Glomerular endothelial cell (primary cell): ENCODE results near the gene SMAD3. TPM values are rescaled to one million over a fixed set of nuclear protein-coding genes. Genes with fewer than 3 reads are reported as not detected.

Experiments used
- DNase-seq: peaks from one replicate; pipeline ENCODE4 v3.0.0-alpha.2; 2011; ENCODE audit warnings: low read depth, low spot score; ENCODE audit errors: extremely low read depth
- total RNA-seq: library from RNA; depleted of rRNA; stranded (reverse); fragments of >200 nt; gene quantifications from 2 replicates; pipeline ENCODE4 v1.2.3, GENCODE V29; 2015

Gene SMAD3
- total RNA-seq, 1 donor from 2014 or later: 84.1 TPM

DNA sequence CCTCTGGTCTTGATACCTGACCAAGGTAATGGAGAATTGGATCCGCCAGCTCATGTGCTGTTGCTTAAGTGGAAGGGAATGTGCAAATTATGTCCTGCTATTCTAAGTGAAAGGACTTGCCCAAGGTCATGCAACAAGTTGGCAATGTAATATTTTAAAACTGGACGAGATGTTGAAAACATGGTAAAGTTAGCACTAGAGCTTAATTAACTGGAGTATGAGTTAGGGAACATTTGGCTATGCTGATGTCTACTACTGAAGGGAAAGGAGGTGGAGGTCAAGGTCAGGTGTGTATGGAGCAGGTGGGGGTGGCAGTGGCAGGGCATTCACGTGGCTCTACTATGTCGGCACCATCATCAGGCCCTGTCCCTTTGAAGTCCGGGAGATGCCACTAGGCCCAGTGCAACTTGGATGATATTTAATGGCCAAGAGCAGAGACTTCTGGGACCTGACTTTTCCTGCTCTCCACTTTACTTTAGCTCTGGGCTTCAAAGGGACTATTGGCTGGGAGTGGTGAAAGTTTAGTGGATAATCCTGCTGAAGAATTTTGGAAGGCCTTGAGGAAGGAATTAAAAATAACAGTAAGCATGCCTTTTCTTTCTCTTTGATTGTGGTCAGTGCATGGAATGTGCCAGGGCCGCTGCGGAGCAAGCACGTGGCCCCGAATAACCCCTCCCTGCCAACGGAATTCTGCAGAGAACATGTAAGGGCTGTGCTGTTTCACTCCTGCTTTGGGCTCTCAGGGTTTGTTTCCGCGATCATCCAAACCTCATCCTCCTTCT, 14.9 kb downstream of the SMAD3 start:
- DNase-seq: no peak

DNA sequence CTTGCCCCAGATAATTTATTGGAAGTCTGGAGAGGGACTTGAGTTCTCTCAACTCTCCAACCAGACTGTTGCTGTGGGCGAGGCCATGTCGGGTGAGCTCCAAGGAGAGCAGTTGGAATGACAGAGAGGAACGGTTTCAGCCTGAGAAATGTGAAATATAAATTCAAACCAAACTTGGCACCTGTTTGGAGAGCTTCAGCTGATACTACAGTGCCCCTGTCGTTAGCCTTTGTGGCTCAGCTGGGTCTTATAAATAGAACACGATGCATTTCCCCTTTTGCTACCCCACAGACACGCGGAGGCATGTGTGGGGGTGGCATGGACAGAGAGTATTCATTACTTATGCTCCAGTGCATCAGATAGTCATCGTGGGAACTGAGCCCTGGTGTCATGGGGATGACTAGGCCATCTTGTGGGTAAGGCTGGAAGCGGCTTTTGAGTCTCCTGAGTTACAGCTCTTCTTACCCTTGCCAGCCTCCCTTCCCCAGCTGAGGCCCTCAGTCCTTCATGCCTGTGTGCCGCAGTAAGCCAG, 15.6 kb downstream of the SMAD3 start:
- no peak for DNase-seq

DNA sequence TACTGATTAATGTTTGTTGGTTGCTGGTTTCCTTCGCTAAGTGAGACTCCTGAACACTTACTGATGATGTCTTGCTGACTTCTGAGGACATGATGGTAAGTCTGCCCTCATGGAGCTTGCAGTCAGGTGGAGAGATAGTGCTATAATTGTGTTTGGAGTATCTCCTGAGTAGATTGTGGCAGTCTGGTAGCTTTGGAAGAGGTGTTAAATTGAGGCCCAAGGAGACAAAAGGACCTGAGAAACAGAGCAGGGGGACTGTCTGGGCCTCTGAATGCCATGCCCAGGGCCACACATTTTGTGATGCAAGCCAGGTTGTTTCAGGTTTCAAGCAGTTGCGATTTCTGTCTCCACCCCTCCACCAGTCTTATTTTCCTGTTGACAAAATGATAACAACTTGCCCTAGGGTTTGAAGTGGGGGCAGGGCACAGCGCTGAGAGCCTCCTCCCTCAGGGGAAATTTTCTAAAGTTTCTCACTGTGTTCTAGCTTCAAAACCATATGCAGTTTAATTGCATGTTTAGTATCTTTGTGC, 16.7 kb downstream of the SMAD3 start:
- DNase-seq: no peak

DNA sequence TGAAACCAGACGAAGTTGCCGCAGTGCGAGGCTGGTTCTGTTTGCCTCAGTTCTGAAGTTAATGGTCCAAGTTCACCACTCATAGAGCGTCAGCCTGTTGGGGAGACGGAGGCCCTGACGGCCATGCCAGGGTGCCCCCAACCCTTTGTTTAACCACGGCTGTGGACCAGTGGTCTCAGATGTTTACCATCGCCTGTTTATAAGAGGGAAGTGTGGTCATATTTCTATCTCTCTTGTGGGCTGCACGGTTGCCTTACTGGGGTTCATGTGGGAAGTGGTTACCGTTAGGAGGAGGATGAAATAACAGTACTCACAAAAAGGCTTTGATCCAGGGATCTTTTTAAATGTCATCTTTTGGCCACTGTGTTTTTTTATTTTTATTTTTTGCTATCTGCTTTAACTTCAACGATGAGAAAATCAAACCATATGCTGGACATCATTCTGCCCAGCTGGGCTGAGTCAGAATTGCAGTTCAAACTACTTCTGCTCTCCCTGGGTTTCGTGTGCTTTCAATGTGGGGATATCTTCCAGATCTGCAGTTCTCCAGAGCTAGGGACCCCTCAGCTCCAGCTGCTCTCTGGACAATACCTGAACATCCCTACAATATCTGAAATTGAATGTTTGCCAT, 17.8 kb downstream of the SMAD3 start:
- no peak for DNase-seq

DNA sequence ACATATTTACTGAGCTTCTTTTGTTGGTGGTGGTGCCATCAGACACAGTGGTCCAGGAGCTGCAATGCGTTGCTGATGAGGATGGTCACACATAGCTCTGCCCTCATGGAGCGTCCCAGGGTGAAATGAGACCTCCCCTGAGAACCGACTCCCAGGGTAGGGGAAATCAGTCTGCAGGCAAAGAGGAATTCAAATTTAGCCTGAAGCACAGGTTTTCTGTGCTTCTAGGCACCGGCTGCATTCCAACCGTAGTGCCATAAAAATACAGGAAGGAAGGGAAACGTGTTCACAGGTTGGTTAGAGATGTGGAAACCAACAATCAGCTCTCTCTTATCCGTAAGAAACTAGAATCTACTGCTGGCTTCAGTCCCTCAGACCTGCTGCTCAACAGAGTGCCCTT, 19.2 kb downstream of the SMAD3 start:
- DNase-seq: no peak

DNA sequence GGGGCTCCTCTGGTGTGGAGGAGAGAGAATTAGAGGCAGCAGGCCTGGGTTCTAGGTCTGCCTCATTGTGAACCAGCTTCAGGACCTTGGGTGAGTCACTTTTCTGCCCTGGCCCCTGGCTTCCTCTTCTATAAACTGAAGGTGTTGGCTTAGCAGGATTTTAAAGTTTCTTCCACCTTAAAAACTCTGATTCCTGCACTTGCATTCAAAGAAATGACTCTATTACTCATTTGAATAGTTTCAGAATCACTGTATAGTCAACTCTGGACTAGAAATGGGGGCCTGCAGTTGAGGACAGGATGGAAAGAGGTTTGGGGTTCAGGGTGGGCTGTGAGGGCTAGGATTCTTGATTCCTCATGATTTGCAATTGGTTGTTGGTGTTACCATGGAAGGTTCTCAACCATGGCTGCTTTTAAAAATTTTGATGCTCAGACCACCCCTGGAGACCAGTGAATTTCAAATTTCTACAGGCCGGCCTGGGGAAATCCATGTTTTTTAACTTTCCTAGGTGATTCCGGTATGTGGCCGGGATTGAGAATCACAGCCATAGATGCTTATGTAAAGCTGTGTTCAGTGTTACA, 19.9 kb downstream of the SMAD3 start:
- DNase-seq: no peak

DNA sequence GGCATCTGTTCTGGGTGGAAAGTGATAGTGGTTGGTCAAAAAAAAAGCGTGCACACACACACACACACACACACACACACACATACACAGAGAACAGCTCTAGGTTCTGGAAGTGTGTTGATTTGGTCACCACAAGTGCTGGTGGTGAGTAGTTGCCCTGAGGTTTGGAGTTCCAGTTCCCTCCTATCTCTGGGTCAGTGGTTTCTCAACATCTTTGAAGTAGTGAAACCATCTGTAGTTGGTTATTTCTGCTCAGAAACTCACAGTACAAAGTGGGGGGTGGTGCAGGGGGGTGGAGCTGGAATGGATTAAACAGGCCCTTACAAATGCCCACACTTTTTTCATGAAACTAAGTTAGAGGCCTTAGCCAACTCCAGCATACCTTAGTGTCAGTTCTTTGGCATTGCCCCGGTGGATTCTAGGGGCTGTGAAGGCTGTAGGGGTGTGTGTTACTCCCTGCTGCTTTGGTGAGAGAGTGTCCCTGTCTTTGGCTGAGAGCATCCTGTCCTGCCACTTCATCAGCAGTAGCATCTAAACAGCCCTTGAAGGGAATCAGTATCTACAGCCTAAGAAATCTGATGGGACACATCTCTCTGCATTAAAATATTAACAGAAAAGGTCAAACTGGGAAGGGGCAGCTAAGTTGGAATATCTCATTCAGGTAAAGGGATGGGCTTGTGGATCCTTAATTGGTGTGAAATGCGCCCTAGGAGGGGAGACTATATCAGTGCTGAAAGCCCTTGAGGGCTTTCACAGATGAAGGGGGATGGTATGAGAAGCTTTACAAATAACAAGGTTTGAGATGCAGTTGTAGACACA, 20.6 kb downstream of the SMAD3 start:
- DNase-seq: no peak

DNA sequence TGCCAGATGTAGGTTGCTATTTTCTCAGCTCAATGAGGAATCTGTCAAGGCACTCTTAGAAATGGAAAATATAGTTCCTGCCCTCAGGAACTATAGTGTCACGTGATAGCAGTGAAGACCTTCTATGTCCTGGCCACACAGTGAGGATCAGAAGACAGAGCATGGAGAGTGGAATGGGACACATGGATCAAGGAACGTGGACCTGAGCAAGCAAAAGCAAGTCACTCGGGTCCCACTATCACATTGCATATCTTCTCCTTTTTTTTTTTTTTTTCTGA, 21.2 kb downstream of the SMAD3 start:
- no peak for DNase-seq

DNA sequence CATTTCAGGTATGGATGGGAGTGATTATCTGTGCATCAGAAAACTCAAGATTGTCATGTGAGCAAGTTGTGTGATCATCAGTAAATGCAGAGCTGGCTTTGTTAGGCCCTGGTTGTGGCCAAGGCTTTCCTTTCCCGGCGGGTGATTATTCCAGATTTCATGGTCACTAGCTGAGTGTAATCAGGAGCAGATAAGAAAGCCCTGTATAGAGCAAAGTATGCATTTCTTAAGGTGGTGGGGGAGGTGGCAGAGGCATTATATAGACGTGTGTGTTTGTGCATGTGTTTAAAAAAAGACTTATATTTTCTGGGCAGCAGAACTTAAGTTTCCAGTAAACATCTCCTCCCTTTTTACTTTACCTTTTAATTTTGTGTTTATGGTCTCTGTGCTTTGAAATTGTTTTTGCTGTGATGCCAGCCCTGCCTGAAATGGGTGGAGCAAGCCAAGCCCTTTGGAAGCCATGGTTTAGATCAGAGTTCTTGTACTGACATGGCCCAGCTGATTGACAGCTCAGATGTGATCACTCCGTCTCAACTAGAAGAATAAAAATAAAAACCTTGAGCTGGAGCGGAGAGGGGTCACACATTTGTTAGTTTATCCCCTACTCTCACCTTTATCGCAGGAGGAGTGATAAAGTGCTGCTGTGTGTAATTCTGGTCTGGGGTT, 22.2 kb downstream of the SMAD3 start:
- no peak for DNase-seq

DNA sequence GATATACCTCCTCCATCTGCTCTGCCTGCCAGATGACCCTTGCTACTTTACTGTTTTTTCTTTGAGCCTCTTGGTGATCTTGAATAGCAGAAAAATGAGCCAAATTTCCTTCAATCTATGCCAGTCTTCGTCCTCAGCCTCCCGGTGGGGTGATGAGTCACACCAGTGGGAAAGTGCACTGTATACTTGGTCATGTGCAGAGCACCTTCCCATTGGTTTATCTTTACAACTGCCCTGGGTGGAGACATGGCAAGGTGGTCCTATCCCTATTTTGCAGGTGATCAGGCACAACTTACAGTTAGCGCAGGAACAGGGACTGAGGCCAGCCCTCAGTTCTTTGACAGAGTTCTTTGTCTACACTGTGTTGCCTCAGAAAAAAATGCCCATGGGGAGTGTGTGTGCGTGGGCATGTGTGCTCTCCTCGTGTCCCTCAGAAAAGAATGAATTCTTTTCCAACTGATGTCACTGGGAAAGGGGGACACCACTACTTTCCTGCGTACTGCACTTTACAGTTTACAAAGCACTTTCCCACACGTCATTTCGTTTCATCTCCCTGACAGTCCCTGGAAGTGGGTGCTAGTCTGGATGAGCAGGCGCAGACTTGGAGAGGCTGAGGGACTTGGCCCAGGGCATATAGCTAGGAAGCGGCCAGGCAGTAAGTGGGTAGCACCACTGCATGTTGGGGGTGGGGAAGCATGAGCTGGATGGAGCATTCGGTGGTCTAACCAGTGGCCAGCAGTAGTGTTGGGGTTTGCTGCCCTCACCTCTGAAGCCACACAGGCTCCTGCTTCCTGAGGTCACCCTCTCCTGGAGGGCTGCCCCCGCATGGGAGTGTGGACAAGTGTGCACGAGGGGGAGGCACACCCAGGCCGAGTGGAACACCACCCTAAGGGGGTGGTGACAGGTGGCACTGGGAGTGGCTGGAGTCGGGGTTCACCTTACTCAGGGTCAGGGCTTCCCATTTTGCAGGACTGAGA, 24.1 kb downstream of the SMAD3 start:
- no peak for DNase-seq

DNA sequence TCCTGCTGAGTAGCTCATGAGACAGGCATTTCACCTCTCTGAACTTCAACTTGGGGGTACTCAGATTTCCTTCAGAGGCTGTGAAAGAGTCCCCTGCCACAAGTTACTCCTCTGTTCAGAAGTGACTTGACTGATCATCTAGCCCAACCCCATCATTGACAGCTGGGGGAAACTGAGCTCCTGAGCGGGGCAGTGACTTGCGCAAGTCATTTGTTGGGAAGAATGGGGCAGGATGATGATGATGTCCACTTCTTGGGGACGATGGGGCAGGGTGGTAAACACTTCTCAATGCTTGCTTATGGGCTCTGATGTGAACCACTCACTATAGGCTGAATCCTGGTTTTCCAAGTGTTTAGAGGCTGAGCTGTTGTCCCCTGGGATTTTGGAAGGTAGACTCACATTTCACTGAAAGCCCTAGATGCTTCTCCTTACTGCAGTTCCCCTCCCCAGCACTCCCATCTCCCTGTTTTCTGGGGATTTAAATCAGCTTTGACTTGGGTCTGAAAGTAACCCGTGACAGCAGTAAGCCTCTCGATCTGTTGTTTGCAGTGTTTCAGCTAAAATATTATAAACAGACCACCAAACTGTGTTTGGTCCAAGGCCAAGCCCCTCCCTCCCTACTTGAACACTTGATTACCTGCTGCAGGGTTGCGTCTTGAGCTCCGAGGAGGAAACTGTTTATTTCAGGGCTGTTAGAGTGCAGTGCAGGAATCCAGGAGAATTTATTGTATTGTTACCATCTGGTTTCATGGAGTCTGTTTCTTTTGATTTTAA, 25.1 kb downstream of the SMAD3 start:
- no peak for DNase-seq

DNA sequence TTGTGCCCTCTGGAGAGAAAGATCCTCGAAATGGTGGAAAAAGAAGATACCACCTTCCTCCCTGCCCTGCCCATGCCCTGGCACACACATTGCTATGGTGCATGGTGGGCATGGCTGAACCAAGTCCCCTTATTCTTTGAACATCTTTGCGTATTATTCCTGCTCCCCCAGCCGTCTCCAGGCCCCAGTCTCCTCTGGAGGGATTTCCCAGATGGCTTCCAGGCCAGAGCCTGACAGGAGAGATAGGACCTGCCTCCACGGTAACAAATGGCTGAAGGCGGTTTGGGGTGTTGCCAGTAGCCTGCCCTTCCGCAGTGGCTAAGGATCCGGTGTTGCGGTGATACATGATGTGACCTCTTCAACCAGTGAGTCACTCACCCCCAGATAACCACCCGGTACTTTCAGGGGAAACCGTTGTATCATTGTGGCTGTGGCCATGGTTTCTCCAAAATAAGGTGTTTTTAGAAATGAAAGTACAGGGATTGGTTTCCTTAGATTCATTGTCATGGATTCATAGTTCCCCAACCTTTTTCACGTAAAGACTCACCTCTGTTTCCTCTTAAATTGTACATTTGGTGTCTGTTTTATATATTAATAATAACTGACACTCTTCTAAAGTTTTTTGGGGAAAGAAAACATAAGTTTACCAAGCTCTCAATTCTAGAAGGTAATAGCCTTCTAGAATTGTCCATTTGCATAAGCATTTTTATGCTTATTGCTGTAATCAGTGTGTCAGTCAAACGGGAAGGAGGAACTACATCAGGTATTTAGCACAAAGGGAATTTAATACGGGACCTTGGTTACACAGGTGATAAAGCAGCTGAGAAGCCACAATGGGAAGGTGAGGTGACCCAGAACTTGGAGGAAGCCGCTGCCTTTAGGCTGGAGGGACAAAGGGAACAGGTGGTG, 25.9 kb downstream of the SMAD3 start:
- peak; percentile 90 for DNase-seq

DNA sequence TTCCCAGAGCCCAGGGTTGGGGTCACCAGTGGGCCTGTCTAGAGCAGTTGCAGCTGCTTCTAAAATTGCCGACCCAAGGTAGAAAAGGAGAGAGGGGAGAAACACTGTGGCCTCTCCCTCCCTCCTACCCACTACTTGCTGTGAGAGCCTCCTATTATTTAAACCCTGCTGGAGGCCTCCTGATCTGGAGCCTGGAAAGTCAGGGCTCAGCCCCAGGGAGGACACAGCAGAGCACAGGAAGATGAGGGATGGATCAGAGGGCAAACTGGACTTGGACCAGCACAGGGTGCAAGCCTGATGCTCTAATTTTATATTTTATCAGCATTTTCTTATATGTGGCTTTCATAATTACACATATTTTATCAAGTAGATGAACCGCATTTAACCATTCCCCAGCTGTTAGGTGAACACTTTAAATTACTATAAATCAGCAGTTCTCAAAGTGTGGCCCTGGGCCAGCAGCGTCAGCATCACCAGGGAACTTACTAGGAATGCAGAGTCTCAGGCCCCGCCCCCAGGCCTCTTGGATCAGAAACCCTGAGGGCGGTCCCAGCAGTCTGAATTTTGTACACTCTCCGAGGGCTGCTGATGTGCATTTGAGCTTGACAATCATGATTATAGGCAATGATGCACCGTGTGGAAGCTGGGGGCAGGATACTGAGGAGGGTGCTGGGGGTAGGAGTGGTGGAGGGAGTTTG, 26.7 kb downstream of the SMAD3 start:
- no peak for DNase-seq

DNA sequence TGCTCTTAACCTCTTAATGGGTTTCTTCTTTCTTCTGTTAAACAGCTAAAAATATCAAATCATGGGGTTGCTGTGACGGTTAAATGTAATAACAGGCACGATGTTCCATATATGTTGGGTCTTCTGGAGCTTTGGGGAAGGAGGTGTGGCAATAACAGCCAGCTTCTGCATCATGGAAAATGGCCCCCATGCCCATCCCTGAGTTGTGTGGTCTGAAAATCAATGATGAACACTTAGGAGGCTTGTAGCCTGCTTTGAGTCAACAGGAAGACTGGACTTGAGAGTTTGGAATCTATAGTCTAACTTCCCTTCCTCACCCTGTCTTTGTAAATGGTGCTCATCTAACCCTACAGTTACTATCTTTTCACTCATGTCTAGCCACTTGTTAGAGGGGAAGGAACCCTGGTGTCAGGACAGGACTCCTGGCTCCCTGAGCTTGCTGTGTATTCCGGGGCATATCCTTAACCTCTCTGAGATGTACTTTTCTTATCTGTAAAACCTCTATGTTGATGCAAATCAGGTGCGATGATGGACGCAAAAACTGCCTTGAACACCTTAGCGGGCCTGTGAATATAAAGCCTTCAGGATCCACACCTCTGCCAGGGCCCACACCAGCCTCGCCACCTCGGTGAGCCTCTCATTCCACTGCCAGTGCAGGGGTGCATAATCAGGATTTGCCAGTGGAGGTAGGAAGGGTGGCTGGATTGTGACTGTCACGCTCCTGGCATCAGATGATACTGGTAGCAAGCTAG, 27.5 kb downstream of the SMAD3 start:
- no peak for DNase-seq

DNA sequence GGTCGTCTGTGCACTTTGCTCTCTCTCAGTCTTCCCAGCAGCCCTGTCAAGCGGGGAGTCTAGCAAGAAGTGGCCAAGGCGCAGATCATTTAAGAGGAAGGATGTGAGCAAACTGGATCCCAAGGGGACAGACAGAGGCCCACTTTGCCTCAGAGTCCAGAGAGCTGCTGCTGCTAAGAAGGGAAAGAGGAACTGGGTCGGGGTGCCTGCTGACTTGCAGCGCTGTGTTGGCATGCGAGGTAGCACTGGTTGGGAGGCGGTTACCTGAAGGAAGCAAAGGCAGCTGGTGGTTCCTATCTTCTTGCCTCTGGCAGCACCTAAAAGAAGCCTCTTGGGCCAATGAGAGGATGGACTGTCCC, 28.1 kb downstream of the SMAD3 start:
- no peak for DNase-seq
